22Rv1 (cell line): ENCODE data around the gene RPS28.
A peak's percentile ranks its signal among the peaks of the same experiment; 100 is the strongest.
"Not testable (repeated sequence)": the region's sequence is repeated elsewhere in the genome, so short reads cannot be mapped to it uniquely, and the experiment has no call there.

ENCODE experiments used
- H3K27ac ChIP-seq: fragments of 450-650 bp; 2 replicates; pipeline ENCODE4 v1.5.1; 2017
- ZFX ChIP-seq: fragments of 450-650 bp; IDR thresholded peaks from 2 replicates; pipeline ENCODE4 v1.6.1; 2017; ENCODE audit warnings: antibody characterized with exemption, borderline replicate concordance
- TF ChIP-seq, protein P1 (sequence below): fragments of 450-650 bp; IDR thresholded peaks from 2 replicates; pipeline ENCODE4 v1.5.1; 2017; ENCODE audit warnings: mild to moderate bottlenecking

RPS28 gene

DNA sequence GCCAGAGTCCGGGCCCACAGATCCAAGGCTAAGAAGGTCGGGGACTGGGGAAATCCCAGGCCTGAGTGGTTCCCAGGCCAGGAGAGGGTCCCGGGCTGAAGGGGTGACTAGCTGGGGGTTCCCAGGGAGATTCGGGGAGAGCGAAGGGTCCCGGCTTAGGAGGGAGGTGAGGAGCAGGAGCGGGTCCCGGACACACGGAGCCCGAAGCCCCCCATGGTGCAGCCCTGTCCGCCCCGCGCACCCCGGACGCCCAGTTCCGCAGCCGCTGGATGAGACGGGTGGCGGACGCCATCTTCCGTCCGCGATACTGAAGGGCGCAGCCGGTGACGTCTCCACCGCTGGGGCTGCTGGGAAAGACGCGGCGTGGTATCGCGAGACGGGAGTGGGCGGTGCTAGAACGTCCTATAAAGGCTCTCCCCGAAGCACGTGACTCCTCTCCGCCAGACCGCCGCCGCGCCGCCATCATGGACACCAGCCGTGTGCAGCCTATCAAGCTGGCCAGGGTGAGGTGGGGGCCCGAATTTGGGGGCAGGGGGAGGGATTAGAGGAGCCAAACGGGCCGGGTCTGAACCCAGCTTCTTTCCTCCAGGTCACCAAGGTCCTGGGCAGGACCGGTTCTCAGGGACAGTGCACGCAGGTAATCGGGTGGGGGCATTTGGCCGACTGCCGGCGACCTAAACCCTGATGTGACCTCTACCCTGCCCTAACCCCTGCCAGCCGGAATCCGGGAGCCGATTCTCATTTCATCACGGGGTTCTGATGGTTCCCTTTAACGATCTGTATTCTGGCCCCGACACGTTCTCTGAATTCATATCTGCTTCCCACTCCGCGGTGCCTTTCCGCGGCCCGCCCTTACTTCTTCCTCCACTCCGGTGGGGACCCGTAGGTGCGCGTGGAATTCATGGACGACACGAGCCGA is at the start of gene RPS28, which contains the start of gene NDUFA7:
RPS28 (plus strand) TSS at position 430 of the 919 bp plus-strand sequence; CDS start at position 465, 35 bp downstream.
NDUFA7 (minus strand) TSS at position 309 of the 919 bp plus-strand sequence; CDS start at position 292, 17 bp downstream.
- TF ChIP-seq, protein P1, sequence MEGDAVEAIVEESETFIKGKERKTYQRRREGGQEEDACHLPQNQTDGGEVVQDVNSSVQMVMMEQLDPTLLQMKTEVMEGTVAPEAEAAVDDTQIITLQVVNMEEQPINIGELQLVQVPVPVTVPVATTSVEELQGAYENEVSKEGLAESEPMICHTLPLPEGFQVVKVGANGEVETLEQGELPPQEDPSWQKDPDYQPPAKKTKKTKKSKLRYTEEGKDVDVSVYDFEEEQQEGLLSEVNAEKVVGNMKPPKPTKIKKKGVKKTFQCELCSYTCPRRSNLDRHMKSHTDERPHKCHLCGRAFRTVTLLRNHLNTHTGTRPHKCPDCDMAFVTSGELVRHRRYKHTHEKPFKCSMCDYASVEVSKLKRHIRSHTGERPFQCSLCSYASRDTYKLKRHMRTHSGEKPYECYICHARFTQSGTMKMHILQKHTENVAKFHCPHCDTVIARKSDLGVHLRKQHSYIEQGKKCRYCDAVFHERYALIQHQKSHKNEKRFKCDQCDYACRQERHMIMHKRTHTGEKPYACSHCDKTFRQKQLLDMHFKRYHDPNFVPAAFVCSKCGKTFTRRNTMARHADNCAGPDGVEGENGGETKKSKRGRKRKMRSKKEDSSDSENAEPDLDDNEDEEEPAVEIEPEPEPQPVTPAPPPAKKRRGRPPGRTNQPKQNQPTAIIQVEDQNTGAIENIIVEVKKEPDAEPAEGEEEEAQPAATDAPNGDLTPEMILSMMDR: peak; percentile 31
- no peak for TF ChIP-seq ZFX
- peak within 1 kb of the TSS; percentile 85 for H3K27ac ChIP-seq

DNA sequence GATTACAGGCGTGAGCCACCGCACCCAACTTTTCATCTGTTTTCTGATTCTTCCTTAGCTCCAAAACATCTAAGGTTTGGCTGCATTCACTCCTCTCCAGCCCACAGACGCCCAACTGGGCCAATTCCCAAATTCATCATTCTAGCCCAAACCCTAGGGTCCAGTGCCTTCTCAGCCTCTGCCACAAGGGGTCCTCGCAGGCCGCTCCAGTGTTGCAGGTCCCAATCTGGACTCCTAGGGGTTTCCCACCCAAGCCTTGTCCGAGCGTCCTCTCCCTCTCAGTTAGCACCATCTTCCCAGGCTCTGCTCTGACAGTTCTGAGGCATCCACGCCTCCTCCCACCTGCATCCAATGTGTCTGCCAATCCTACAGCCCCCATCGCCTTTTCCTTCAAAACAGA is 44.8 kb upstream of the RPS28 start:
- not testable (repeated sequence) for H3K27ac ChIP-seq

DNA sequence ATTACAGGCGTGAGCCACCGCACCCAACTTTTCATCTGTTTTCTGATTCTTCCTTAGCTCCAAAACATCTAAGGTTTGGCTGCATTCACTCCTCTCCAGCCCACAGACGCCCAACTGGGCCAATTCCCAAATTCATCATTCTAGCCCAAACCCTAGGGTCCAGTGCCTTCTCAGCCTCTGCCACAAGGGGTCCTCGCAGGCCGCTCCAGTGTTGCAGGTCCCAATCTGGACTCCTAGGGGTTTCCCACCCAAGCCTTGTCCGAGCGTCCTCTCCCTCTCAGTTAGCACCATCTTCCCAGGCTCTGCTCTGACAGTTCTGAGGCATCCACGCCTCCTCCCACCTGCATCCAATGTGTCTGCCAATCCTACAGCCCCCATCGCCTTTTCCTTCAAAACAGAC is 30.0 kb upstream of the RPS28 start:
- not testable (repeated sequence) for H3K27ac ChIP-seq

DNA sequence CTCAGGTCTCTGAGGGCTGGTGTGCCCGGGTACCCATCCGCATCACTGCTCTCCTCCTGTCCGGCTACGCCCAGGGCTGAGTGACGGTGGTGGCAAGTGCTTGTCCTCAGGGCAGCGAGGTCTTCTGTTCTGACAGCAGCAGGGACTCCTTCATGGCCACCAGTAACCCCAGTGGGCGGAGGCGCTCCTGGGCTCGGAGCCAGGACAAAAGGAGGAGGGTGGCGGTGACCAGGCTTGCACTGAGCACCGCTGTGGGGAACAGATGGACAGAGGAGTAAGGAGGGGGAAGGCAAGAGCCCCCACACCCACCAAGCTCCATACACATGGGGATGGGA is 19.0 kb upstream of the RPS28 start:
- TF ChIP-seq, protein P1: no peak
- TF ChIP-seq ZFX: no peak
- H3K27ac ChIP-seq: no peak overlapping the region

DNA sequence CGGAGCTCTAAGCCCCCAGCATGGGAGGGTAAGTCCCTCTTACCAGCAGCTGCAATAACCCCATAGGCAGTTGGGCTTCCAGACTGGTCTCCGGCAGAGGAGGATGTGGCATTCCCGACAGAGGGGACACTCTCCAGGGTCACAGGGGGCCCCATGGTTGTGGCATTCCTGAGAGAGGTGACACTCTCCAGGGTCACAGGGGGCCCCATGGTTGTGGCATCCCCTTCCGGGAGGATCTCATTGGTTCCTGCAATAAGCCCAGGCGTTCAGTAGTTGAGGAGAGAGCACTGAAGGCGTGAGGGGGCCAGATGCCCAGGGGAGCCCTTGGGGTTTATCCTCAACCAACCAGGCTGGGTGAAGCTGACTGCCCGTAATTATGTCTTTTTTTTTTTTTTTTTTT is 18.6 kb upstream of the RPS28 start:
- TF ChIP-seq, protein P1: no peak
- no peak for TF ChIP-seq ZFX
- H3K27ac ChIP-seq: no peak overlapping the region

DNA sequence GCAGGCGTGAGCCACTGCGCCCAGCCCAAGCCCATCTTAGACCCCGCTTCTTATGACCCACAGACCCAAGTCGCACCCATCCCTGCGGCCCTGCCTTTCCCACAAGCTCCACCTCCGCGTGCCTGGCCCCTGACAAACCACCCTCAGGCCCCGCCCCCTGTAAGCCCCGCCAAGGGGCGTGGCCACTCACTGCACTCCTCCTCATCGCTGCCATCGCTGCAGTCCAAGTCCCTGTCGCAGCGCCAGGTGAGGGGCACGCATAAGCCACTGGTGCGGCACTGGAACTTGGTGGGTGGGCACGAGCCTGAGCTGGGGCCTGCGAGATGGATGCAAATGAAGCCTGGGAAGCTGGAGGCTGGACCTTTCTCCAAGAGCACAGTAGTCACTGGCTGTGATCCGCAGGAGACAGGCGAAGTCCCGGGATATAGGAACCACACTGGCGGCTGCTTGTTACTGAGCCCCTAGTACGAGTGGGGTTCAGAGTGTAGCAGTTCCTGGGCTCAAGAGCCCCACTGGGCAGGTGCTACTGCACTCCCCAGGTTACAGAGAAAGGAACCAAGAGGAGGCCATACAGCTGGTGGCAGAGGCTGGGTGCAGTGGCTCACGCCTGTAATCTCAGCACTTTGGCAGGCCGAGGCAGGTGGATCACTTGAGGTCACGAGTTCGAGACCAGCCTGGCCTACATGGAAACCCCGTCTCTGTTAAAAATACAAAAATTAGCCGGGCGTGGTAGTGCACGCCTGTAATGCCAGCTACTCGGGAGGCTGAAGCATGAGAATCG is 16.3 kb upstream of the RPS28 start:
- H3K27ac ChIP-seq: peak overlapping the region; percentile 93
- TF ChIP-seq ZFX: no peak
- TF ChIP-seq, protein P1: no peak

DNA sequence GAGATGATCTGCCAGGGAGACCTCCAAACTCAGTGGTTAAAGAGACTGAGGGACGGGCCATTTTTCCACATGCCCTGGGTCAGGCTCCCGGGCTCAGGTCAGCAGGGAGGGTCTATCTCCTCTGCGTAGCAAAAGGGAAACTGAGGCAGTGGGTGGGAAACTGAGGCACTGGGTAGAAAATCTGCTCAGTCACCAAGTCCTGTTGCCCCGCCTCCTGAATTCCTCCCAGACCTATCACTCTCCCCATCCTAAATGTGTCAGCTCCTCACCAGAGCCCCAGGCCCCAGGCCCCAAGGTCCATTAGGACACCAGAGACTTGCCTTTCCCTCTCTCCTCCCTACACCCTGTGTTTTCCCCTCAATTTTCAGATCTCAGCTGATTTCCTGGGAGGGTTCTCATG is 15.5 kb upstream of the RPS28 start:
- peak overlapping the region; percentile 93 for H3K27ac ChIP-seq
- TF ChIP-seq, protein P1: no peak
- no peak for TF ChIP-seq ZFX

DNA sequence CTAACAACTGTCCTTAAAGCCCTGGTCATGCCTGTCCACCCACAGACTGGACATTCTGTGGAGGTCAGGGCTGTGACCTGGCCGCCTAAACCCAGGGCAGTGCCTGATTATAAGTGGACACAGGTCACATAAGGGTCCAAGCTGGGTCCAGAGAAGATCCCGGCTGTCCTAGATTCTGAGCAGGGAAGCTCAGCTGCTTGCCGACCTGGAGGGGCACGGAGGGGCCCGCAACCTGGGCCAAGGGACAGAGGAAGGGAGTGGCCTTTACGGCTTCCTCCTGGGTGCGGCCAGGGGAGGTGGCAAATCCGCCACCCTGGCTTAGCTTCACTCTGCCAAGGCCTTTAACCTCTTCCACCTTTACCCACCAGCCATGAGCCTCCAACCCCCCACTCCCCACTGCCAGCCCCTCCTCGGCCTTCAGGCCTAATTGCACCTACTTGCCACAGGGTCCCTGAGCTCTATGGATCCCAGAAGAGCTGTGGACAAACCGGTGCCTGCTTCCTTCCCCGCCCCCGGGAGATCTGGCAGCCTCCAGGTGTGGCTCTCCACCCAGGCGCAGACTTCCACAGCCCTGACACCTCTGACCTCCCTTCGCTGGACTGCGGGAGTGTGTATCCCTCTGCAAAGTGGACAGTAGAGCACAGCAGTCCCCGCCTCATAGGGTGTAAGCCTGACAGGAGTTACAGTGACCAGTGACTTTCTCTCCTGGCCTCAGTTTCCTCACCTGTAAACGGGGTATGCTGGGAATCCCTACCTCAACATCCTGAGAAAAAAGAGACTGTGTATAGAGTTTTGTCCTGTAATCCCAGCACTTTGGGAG is 14.9 kb upstream of the RPS28 start:
- peak overlapping the region; percentile 93 for H3K27ac ChIP-seq
- TF ChIP-seq, protein P1: no peak
- TF ChIP-seq ZFX: no peak
